MM.1S (cell line): Measurements from ENCODE around the gene SDHC.

Source experiments
- DNase-seq: peaks from one replicate; pipeline ENCODE4 v3.0.0-alpha.2; 2015
- H2AFZ ChIP-seq: fragments of 300-600 bp; sonication (generic); 2 replicates; pipeline ENCODE4 v1.6.0; 2016; ENCODE audit warnings: antibody characterized with exemption, low read length
- H3F3A ChIP-seq: fragments of 300-600 bp; sonication (generic); 2 replicates; pipeline ENCODE4 v1.6.1; 2016; ENCODE audit warnings: mild to moderate bottlenecking, antibody characterized with exemption, low read length, moderate library complexity, mixed read lengths; ENCODE audit not compliant: insufficient read depth
- H3K27ac ChIP-seq: fragments of 300-600 bp; sonication (generic); 2 replicates; pipeline ENCODE4 v1.5.1; 2016; ENCODE audit warnings: mild to moderate bottlenecking, low read length
- H3K27me3 ChIP-seq: fragments of 300-600 bp; sonication (generic); replicated peaks from 2 replicates; pipeline ENCODE4 v1.6.0; 2016; ENCODE audit warnings: low read length; ENCODE audit not compliant: insufficient read depth
- H3K36me3 ChIP-seq: fragments of 300-600 bp; sonication (generic); replicated peaks from 2 replicates; pipeline ENCODE4 v1.6.1; 2016; ENCODE audit warnings: mild to moderate bottlenecking, low read length, mixed read lengths; ENCODE audit not compliant: insufficient read depth
- H3K4me1 ChIP-seq: fragments of 300-600 bp; sonication (generic); 2 replicates; pipeline ENCODE4 v1.6.1; 2016; ENCODE audit warnings: low read length, mixed read lengths
- H3K4me2 ChIP-seq: fragments of 300-600 bp; sonication (generic); 2 replicates; pipeline ENCODE4 v1.6.0; 2016; ENCODE audit warnings: low read depth, low read length
- H3K4me3 ChIP-seq: fragments of 300-600 bp; sonication (generic); 2 replicates; pipeline ENCODE4 v1.5.1; 2016; ENCODE audit warnings: low read length, mixed read lengths
- H3K79me2 ChIP-seq: fragments of 300-600 bp; sonication (generic); 2 replicates; pipeline ENCODE4 v1.6.1; 2016; ENCODE audit warnings: mixed run types, low read length, mixed read lengths
- H3K9ac ChIP-seq: fragments of 300-600 bp; sonication (generic); 2 replicates; pipeline ENCODE4 v1.6.1; 2016; ENCODE audit warnings: low read length, mixed read lengths
- H3K9me2 ChIP-seq: fragments of 300-600 bp; sonication (generic); replicated peaks from 2 replicates; pipeline ENCODE4 v1.6.1; 2016; ENCODE audit warnings: mild to moderate bottlenecking, low read length, mixed read lengths; ENCODE audit not compliant: insufficient read depth
- H3K9me3 ChIP-seq: fragments of 300-600 bp; sonication (generic); replicated peaks from 2 replicates; pipeline ENCODE4 v1.6.1; 2016; ENCODE audit warnings: mild to moderate bottlenecking, low read length, mixed read lengths; ENCODE audit not compliant: insufficient read depth
- H4K20me1 ChIP-seq: fragments of 300-600 bp; sonication (generic); 2 replicates; pipeline ENCODE4 v1.6.1; 2016; ENCODE audit warnings: mild to moderate bottlenecking, low read length, moderate library complexity, mixed read lengths; ENCODE audit not compliant: insufficient read depth
- CTCF ChIP-seq: fragments of 300-600 bp; sonication (generic); IDR thresholded peaks from 2 replicates; pipeline ENCODE4 v1.5.1; 2016; ENCODE audit warnings: antibody characterized with exemption, low read length, mixed read lengths
- EZH2 ChIP-seq: fragments of 300-600 bp; sonication (generic); optimal IDR thresholded peaks from 2 replicates; pipeline ENCODE3; 2017; ENCODE audit warnings: low read depth, mild to moderate bottlenecking, antibody characterized with exemption, low read length, mixed read lengths
- EZH2phosphoT487 ChIP-seq: fragments of 300-600 bp; sonication (generic); IDR thresholded peaks from 2 replicates; pipeline ENCODE4 v1.6.1; 2018; ENCODE audit warnings: antibody characterized with exemption, low read length

Gene SDHC

GRCh38 chr1:161314201-161314981 lies at the start of gene SDHC:
Gene SDHC, plus strand, starts transcription at chr1:161314381. Its CDS starts 25 bp downstream, at chr1:161314406.
- Histone ChIP-seq H3K9me3 (no peaks in the 10 kb centered on the region), H3K4me2 (peak within 1 kb of the TSS; percentile 68), H3K4me1 (0 out of 2 replicates have a peak, but pooled peaks cover 5% of the 10 kb centered on the region), H4K20me1 (no peaks in the 10 kb centered on the region), H3K9me2 (no peaks in the 10 kb centered on the region), H3K9ac (peak within 1 kb of the TSS; percentile 89), H3K4me3 (peak within 1 kb of the TSS; percentile 83), H3K27ac (peak within 1 kb of the TSS; percentile 68), H3K79me2 (peaks cover 26% of the 10 kb centered on the region), H3K36me3 (no peaks in the 10 kb centered on the region), H3K27me3 (no peaks in the 10 kb centered on the region), H2AFZ (peak within 1 kb of the TSS; percentile 89), H3F3A (peaks cover 7% of the 10 kb centered on the region)
- peak; percentile 95 for DNase-seq
- TF ChIP-seq EZH2 (no peak), CTCF (peak; percentile 70)

- H4K20me1 ChIP-seq = no peaks in the 10 kb centered on the region
- H3K9me3 ChIP-seq = no peaks in the 10 kb centered on the region
- no peaks in the 10 kb centered on the region for H3K9me2 ChIP-seq
- H2AFZ ChIP-seq = no peak overlapping the region
- H3K27me3 ChIP-seq = no peaks in the 10 kb centered on the region
- no peak overlapping the region for H3K4me2 ChIP-seq
- DNase-seq = no peak
- H3K9ac ChIP-seq = no peak overlapping the region
- peaks cover 24% of the 10 kb centered on the region for H3K4me1 ChIP-seq
- H3K36me3 ChIP-seq = no peaks in the 10 kb centered on the region
- H3K27ac ChIP-seq = no peak overlapping the region
- TF ChIP-seq CTCF = no peak
- no peak for TF ChIP-seq EZH2
- no peak for TF ChIP-seq EZH2phosphoT487
- no peak overlapping the region for H3K4me3 ChIP-seq
- no peaks in the 10 kb centered on the region for H3K79me2 ChIP-seq
- H3F3A ChIP-seq = no peaks in the 10 kb centered on the region
Observed at GRCh38 chr1:161265305-161265704, 48.9 kb upstream of the SDHC start.

GRCh38 chr1:161266202-161266601 lies 48.0 kb upstream of the SDHC start:
- H4K20me1 ChIP-seq = no peaks in the 10 kb centered on the region
- no peaks in the 10 kb centered on the region for H3K36me3 ChIP-seq
- H3K4me1 ChIP-seq = peaks cover 15% of the 10 kb centered on the region
- H3K9ac ChIP-seq = no peak overlapping the region
- H3K4me3 ChIP-seq = no peak overlapping the region
- no peak overlapping the region for H2AFZ ChIP-seq
- no peaks in the 10 kb centered on the region for H3K9me2 ChIP-seq
- H3K4me2 ChIP-seq = no peak overlapping the region
- H3K27me3 ChIP-seq = no peaks in the 10 kb centered on the region
- H3K79me2 ChIP-seq = no peaks in the 10 kb centered on the region
- TF ChIP-seq EZH2 (no peak), CTCF (no peak), EZH2phosphoT487 (no peak)
- no peaks in the 10 kb centered on the region for H3K9me3 ChIP-seq
- no peaks in the 10 kb centered on the region for H3F3A ChIP-seq
- H3K27ac ChIP-seq = no peak overlapping the region
- DNase-seq = no peak
